Measurements from ENCODE around the gene AIRE. TPM values are rescaled to one million over a fixed set of nuclear protein-coding genes. Genes with fewer than 3 reads are reported as not detected.
A peak's percentile ranks its signal among the peaks of the same experiment; 100 is the strongest.

The AIRE gene
- total and polyA plus RNA-seq, 2 of the 13 experiments (the other 11 are each of a cell fraction or from before 2014, with no cell fraction given), result not detected

GRCh38 chr21:44303490-44303981, 17.9 kb downstream of the AIRE start (continued):
- TF ChIP-seq ZNF318 (CRISPR knock-in tag; IDR thresholded peaks at IDR 0.05), result no peak
- TF ChIP-seq CC2D1A (CRISPR knock-in tag; IDR thresholded peaks at IDR 0.05), result no peak
- no peak for TF ChIP-seq SMARCC2 (IDR thresholded peaks at IDR 0.05)
- no peak for TF ChIP-seq PRMT3 (CRISPR knock-in tag; IDR thresholded peaks at IDR 0.05; ENCODE audit: borderline replicate concordance, low read depth)
- no peak for TF ChIP-seq ZNF878 (CRISPR knock-in tag; IDR thresholded peaks at IDR 0.05)
- TF ChIP-seq ZNF691 (CRISPR knock-in tag; IDR thresholded peaks at IDR 0.05; ENCODE audit: borderline replicate concordance, low read depth), result no peak; the same call in 1 of the 2 replicates
- no peak for TF ChIP-seq CREM (IDR thresholded peaks at IDR 0.05)
- TF ChIP-seq CREM (CRISPR knock-in tag; IDR thresholded peaks at IDR 0.05), result no peak
- no peak for TF ChIP-seq AFF4 (CRISPR knock-in tag; IDR thresholded peaks at IDR 0.05)
- TF ChIP-seq BCL6 (CRISPR knock-in tag; IDR thresholded peaks at IDR 0.05), result peak; percentile 56
- no peak for TF ChIP-seq CCDC6 (CRISPR knock-in tag; IDR thresholded peaks at IDR 0.05)
- TF ChIP-seq LRRFIP1 (CRISPR knock-in tag; conservative IDR thresholded peaks at IDR 0.05), result no peak
- no peak for TF ChIP-seq SIX4 (CRISPR knock-in tag; IDR thresholded peaks at IDR 0.05)
- TF ChIP-seq ZNF430 (CRISPR knock-in tag; IDR thresholded peaks at IDR 0.05), result no peak; the same call in 1 of the 2 replicates
- TF ChIP-seq ZEB1 (IDR thresholded peaks at IDR 0.05; ENCODE audit: insufficient replicate concordance, low read depth), result no peak

All from HepG2 (cell line).